ENCODE data around the gene MRFAP1L1.

MRFAP1L1 gene

DNA sequence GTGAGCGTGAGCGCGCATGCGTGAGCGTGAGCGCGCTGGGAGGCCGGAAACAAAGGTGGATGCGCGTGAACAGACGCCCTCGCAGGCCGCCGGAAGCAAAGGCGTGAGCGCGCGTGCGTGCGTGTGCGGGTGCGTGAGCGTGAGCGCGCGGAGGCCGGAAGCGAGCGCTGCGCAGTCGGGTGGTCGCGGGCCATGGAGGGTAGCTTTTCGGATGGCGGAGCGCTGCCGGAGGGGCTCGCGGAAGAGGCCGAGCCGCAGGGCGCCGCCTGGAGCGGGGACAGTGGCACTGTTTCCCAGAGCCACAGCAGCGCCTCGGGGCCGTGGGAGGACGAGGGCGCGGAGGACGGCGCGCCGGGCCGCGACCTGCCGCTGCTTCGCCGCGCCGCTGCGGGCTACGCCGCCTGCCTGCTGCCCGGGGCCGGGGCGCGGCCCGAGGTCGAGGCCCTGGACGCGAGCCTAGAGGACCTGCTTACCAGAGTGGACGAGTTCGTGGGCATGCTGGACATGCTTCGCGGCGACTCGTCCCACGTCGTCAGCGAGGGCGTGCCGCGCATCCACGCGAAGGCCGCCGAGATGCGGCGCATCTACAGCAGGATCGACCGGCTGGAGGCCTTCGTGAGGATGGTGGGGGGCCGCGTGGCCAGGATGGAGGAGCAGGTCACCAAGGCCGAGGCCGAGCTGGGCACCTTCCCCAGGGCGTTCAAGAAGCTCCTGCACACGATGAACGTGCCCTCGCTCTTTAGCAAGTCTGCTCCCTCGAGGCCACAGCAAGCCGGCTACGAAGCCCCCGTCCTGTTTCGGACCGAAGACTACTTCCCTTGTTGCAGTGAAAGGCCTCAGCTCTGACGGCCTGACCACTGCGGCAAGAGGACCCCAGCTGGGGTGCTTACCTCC, 6.6 kb upstream of the MRFAP1L1 start, which contains the start of gene BLOC1S4:
Gene BLOC1S4, plus strand, starts transcription at position 157 of the 894 bp plus-strand sequence. Its CDS starts 36 bp downstream, at position 193.
- no peak for DNase-seq (ENCODE audit: low read depth)

DNA sequence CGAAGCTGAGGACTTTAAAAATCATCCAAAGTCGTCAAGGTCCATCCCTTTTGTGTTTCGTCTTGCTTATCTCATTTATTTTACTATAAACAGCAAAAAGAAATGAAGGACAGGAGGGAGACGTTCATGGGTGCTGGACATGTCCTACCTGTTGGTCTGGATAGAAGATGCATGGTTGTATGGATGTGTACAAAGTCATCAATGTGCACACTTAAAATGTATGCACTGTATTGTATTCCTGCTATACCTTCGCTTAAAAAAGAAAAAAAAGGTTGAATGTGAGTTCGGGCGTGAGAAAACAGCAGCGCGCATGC, 6.0 kb upstream of the MRFAP1L1 start:
- DNase-seq (ENCODE audit: low read depth) = no peak

DNA sequence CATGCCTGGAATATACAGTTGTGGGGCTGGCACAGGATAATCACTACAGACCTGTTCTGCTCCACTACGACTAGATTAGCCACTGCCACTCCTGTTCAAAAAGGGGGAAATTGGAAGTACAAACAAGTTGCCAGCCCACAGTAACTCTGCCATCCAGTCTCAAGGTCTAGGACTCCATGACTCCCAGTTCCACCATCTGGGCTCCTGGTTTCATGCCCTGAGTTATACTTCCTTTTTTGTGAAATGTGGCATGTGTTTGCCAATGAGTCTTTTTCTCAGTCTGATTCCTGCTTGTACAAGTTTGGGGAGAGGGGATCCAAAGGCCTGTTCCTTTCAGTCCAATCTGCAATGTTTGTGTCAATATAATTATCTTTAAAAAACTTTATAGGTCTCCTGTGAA, 5.3 kb upstream of the MRFAP1L1 start:
- no peak for DNase-seq (ENCODE audit: low read depth)

DNA sequence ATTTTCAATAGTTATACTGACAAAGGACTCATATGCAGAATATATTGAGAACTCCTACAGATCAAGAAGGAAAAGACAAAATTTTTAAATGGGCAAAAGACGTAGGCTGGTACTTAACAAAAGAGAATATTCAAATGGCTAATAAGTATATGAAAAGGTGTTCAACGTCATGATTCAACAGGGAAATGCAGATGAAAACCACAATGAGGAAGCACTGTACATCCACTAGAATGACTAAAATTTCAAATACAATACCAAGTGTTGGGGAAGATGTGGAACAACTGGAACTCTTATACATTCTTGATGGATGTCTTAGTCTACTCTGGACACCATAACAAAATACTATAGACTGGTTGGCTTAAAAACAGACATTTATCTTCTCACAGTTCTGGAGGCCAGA, 1.3 kb upstream of the MRFAP1L1 start:
- no peak for DNase-seq (ENCODE audit: low read depth)

DNA sequence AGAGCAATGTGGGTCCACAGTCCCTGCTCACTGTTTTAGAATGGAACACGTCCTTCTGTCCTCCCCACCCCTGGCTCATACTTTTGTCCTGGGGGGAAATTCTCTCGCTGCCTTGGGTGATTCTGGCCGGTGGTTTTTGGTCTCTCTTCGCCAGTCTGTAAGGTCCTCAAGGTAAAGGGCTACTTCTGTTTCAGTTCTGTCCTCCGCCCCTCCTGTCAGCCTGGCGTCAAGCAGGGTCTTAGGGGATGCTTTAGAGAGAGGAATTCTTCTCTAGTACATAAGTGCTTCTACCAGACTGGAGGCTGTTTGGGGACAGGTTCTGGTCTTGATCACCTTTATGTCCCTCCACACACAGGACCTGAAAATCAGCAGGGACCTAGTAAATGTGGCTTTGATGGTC, 617 bp upstream of the MRFAP1L1 start:
- DNase-seq (ENCODE audit: low read depth) = no peak

DNA sequence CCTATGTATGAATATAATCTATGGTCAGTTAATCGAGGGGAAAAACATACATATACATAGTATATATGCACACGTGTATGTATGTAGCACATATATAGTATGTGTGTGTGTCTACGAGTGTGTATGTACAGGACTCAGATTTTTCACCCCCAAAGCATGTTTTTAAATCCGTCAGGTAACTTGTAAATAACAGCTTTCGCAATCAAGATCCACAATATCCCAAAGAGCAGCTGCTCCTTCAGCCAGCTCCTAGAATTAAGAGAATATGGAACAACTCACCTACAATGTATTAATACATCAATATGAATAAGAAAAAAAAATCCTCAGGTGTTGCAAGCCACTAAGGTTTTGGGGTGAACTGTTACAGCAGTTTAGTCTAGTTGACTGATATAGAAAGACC, 3.5 kb downstream of the MRFAP1L1 start:
- DNase-seq (ENCODE audit: low read depth) = no peak

DNA sequence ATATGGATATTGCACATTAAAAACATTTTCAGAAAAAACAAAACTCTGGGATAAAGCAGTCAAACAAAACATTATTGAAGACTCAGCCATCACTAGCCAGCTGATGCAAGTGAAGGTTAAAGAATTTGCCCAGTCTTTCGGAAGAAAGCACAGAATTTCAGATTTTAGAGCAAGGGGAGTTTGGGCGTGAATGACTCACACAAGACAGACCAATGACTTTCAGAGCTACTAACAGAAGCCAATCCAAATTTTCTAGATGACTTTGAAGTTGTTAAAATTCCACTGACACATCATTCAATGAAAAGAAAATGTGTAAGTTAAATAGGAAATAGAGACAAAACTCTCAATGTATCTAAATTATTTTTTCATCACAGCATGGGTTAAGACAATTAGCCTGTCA, 4.0 kb downstream of the MRFAP1L1 start:
- no peak for DNase-seq (ENCODE audit: low read depth)

DNA sequence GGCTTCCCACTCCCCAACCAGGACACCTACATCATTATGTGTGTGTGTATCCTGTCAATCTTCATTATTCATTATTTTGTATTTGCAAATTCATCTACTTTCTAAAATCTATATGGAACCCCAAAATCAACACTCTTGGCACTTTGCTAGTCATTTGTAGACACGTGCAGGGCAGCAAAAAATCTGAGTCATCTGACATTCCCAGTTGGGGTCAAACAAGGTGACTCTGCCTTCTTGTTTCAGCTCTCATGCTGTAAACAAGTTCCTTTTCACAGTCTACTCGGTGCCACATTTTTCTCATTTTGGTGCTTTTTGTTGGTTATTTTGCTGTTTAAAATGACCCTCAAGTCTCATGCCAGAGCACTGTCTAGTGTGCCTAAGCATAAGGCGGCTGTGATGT, 5.9 kb downstream of the MRFAP1L1 start:
- no peak for DNase-seq (ENCODE audit: low read depth)

DNA sequence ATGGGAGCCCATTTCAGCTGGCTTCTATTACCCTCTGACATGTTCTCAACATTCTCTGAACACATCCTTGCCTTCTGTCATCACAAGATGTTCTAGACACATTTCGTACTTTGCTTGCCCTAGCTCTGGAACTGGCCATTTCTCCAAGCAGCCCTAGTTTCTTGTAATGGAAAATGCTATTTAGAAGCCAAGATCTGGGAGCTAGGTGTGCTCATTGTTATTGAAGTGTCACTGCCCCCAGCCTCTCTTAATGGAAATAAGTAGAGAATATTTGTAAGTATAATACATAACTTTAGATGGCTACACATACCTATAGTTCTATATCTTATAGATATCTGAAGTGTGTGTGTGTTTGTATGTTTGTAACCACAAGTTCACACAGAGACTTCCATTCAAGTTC, 6.9 kb downstream of the MRFAP1L1 start:
- DNase-seq (ENCODE audit: low read depth) = no peak

DNA sequence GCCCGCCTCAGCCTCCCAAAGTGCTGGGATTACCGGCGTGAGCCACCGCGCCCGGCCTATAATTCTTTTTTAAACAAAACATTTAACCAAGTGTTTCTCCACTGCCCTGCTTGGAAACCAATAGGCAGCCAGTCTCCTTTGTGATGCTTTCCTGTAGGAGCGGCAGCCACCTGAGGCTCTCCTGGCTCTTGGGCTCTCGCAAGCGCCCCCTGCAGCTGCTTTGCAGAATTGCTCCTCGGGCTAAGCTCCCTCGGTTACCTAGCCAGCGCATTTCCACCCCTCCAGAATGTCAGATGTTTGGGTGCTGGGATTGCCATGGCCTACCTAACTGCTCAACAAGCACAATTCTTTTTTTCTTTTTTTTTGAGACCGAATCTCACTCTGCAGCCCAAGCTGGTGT, 8.3 kb downstream of the MRFAP1L1 start:
- no peak for DNase-seq (ENCODE audit: low read depth)

DNA sequence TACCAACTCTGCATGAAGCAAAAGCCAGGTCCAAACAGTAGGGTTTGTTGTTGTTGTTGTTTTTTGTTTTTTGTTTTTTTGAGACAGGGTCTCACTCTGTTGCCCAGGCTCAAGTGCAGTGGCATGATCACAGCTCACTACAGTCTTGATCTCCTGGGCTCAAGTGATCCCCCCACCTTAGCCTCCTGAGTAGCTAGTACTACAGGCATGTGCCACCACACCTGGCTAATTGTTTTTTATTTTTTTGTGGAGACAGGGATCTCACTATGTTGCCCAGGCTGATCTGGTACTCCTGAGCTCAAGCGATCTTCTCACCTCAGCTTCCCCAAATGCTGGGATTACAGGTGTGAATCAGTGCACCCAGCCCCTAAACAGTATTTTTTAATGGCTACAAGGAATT, 9.8 kb downstream of the MRFAP1L1 start:
- no peak for DNase-seq (ENCODE audit: low read depth)

DNA sequence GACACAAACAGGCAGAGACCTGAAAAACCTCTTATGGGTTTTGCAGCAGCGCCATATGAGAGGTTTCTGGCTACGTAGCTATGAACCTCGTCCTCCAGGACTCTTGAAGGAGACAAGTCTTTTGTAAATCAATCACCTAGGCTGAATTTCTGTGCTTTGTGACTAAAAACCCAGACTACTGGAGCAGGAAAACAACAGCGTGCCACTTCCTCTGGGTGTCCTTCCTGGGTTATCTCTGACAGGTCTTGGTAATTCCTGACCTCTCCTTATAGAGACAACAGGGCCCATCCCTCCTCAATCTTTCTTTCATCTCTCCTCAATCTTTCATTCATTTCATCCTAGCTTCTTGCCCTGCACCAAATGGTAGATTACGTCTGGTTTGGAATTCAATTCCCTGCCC, 10.3 kb downstream of the MRFAP1L1 start:
- no peak for DNase-seq (ENCODE audit: low read depth)

DNA sequence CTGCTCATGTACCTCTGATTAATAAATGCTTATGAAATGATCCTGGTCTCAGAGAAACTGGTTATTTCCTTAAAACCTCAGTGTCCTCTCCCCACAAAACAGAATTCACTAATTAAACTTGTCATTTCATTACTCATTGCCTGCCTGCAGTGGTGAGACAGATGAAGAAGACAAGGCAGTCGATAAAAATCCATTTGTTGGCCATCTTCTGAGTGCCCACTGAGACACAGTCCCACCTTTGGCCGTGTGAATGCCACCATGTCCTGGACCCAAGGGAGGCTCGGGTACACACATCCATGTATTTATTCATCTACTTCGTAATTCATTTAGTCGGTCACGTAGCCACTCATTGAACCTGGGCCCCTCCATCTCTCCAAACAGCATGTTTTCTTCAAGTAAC, 12.5 kb downstream of the MRFAP1L1 start:
- DNase-seq (ENCODE audit: low read depth) = no peak

DNA sequence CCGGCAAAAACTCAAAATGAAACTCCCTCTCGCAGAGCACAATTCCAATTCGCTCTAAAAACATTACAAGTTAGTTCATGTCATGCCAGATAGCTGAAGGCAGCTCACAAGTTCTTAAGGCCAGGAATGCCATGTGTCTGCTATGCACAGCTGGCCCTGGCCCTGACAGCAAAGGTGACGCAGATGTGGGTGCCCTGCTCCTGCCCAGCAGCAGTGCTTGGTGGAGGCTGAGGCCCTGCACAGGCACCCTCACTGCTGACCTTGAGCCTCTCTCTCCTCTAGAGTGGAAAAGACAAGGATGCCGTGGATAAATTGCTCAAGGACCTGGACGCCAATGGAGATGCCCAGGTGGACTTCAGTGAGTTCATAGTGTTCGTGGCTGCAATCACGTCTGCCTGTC, 13.1 kb downstream of the MRFAP1L1 start:
- no peak for DNase-seq (ENCODE audit: low read depth)

DNA sequence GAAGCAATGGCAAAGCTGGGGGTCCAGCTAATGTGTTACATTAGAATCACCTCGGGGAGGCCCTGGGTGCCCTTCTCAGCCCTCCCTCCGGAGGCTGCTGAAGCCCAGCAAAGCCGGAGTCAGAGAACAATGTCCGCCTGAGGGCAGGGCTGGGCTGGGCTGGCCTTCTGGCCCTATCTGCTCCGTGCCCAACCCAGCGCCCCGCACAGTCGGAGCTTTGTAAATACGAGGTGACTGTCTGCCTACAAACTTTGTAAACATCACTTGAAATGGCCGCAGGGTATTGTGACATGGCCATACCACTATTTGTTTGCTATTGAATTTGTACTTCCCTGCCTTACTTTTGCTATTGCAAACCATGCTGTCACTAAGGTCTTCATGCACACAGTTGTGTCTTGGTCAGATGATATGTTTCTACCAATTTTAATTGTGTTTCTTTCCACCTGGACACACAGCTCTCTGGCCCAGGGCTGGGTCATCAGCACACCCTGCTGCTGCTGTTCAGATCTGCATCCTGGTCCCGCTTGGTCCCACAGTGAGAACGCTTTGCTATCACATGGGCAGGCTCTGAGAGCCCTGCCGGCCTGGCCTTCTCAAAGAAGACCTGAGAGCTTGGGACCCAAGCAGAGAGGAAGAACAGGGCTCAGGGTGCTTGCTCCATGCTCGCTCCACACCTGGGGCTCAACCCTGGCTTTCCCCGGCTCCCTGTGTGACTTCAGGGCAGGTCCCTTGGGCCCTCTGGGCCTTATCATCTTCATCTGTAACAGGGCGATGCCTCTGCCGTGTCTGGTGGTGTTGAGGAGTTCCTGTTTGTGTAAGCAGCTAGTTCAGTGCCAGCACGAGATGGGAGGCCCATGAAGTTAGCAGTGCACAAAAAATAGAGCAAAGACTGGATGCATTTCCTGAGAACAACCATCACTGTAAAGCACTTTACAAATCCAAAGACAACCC, 13.7 kb downstream of the MRFAP1L1 start:
- DNase-seq (ENCODE audit: low read depth) = no peak

DNA sequence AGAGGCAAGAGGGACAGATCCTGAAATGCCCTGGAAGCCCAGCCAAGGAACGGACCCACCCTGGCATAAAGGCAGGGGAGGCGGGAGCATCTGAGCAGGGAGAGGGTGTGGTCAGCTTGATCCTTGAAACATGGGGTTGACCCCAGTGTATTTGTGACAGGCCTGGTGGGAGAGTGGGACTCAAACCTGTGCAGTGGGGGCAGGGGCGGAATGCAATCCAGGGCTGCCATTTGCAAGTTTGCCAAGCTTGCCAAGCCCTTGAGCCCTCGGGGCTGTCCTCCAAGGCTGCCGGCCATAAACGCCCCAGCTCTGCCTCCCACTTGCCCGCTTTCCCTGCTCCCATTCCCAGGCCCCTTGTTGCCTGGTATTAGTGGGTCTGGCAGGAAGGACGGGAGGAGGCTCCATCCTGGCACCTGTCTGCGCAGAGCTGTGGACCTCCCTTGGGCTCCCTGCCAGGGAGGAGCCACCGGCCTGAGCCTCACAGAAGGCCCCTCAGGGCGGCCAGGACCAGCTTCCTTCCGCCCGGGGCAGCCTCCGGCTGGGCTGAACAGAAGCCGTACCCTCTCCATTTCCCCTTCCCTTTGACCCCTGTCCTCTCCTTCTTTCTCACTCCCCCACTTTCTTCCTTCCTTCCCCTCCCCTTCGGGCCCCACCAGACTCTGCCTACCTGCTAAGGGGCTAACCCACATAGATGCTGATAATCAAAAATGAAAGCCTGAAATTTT, 15.3 kb downstream of the MRFAP1L1 start:
- DNase-seq (ENCODE audit: low read depth) = no peak

DNA sequence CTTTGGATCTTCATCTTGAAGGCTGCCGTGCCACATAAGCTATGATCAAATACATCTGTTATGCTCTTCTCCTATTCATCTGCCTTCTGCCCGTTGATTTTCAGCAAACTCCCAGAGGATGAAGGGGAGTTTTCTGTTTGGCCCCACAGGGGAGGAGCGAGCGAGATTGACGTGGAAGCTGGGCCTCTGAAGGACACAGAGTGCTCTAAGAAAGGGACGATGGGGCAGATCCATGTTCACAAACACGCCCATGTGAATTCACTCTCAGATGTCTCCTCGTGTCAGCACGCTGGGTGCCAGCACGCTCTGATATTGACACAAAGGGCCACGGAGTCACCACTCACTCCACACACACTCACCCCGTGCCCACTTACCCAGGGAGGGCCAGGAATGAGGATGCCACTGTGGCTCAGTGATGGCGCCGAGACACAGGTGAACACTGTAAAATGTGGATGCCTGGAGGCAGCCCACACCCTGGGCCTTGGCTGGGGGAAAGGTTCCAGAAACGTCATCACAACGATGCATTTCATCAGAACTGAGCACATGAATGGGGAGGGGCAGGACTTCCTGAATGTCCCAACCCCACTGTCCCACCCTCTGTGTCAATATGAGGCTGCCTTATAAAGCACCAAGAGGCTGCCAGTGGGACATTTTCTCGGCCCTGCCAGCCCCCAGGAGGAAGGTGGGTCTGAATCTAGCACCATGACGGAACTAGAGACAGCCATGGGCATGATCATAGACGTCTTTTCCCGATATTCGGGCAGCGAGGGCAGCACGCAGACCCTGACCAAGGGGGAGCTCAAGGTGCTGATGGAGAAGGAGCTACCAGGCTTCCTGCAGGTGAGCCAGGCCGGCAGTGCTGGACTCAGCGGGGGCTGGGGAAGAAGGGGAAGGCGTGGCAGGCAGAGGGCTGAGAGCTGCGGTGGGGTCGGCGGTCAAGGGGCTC, 16.2 kb downstream of the MRFAP1L1 start, which contains the start of gene S100P:
Gene S100P, plus strand, starts transcription at position 648 of the 946 bp plus-strand sequence. Its CDS starts 55 bp downstream, at position 703.
- no peak for DNase-seq (ENCODE audit: low read depth)

DNA sequence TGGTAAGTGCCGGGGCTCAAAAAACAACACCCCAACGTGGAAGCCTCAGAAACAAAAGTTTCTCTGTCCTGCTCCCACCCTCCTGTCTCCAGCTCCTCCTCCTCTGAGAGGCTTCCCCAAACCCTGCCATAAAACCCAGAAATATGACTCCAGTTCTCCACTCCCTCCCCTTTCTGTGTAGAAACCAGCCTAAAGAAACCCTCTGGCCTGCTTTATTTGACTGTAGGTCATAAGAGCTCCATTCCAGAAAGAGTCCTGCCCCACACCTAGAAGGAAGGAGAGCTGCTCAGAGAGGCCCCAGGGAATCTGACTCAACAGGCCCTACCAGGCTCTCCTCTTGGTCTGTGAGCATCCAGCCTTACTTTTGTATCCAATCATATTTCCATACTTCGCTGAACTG, 16.9 kb downstream of the MRFAP1L1 start:
- DNase-seq (ENCODE audit: low read depth) = no peak

DNA sequence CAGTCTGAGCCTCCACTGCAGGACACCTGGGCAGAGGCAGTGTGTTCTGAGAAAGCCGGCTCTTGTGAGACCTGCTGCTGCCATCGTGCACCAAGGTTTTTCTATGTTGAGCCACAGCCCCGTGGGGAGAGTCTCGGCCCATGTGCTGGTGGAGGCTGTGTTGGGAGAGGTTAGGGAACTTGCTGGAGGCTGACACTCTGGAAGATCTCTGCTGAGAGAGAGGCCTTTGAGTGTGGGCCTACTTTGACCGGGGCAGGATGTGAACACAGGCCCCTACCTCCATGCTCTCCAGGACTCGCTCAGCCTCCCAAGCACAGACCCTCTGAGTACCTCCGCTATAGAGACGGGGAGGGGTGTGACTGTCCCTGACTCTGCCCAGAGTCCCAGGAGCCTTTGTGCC, 17.3 kb downstream of the MRFAP1L1 start:
- DNase-seq (ENCODE audit: low read depth) = no peak

DNA sequence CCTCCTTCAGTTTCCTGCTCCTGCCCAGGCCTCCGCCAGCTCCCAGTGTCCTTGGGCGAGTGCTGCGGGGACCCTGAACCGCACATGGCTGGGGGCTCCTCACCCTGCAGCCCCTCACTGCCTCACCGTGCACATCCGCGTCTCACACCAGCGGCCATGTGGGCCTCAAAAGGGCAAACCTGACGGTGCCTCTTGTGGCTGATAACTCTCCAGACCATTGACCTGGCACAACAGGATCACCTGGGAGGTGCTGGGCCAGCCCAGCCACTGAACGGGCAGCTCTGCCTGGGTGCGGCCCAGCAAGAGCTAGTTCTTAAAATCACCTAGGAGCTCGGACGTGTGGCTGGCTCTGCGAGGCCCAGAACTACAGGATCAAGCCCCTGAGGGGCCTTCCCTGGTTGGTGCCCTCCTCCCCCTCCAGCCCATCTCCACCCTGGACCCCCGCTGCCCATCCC, 20.1 kb downstream of the MRFAP1L1 start:
- DNase-seq (ENCODE audit: low read depth) = no peak
